Measurements from ENCODE around the gene TAF4.

Gene TAF4

DNA sequence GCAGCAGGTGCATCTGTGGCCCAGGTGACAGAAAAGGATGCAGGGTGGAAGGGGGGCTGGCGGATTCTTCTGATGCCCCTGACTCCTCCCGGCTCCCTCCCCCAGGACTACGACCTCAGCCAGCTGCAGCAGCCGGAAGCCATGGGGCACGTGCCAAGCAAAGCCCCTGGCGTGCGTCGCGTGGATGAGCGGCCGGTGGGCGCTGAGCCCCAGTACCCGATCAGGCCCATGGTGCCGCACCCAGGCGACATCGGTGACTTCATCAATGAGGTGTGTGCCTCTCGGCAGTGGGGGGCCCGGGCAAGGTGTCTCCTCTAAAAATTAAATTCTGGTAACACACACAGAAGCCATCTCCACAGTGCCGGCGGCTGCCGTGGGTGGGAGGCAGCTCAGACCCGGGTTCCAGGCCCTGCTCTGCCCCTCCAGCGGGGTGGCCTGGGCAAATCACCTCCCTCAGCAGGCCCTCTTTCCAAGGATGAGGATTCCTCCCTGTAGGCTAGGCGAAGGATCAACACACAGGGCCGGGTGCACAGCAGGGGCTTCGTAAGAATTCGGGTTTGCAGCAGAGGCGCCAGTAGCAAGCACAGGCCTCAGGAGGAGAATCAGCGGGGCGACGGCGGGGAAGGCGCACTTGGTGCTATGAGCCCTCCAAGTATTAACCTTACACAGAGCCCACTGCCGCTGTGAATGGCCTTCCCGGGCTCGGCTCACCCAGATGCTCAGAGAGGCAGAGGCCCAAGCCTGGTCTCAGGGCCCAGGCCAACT, 131.5 kb downstream of the TAF4 start:
- DNase-seq (ENCODE audit: low read depth): no peak
- TF ChIP-seq, protein P1, sequence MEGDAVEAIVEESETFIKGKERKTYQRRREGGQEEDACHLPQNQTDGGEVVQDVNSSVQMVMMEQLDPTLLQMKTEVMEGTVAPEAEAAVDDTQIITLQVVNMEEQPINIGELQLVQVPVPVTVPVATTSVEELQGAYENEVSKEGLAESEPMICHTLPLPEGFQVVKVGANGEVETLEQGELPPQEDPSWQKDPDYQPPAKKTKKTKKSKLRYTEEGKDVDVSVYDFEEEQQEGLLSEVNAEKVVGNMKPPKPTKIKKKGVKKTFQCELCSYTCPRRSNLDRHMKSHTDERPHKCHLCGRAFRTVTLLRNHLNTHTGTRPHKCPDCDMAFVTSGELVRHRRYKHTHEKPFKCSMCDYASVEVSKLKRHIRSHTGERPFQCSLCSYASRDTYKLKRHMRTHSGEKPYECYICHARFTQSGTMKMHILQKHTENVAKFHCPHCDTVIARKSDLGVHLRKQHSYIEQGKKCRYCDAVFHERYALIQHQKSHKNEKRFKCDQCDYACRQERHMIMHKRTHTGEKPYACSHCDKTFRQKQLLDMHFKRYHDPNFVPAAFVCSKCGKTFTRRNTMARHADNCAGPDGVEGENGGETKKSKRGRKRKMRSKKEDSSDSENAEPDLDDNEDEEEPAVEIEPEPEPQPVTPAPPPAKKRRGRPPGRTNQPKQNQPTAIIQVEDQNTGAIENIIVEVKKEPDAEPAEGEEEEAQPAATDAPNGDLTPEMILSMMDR (IDR thresholded peaks at IDR 0.05; ENCODE audit: insufficient read depth, low read depth, low read length, missing control alignments): no peak
- no peak overlapping the region for H3K4me3 ChIP-seq (ENCODE audit: low read depth, low read length)

DNA sequence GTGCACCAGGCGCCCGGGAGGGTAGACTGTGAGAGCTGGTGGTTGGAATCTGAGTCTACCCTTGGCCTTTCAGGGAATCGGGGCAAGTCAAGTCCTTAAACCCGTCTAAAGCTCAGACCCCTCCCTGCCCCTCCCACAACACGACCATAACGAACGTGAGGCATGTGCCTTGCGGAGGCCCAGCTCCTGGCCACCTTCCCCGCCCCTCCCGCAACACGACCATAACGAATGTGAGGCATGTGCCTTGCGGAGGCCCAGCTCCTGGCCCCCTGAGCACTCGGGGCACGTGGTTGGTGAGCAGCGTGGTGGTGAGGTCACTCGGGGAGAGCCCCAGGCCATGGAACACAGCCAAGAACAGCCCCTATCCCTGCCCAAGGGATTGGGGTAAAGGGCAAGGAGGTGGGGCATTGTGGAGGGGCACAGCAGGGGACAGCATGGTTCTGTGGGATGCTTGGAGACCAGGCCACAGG, 132.2 kb downstream of the TAF4 start:
- TF ChIP-seq, protein P1 (IDR thresholded peaks at IDR 0.05; ENCODE audit: insufficient read depth, low read depth, low read length, missing control alignments): no peak
- H3K4me3 ChIP-seq (ENCODE audit: low read depth, low read length): no peak overlapping the region
- no peak for DNase-seq (ENCODE audit: low read depth)

DNA sequence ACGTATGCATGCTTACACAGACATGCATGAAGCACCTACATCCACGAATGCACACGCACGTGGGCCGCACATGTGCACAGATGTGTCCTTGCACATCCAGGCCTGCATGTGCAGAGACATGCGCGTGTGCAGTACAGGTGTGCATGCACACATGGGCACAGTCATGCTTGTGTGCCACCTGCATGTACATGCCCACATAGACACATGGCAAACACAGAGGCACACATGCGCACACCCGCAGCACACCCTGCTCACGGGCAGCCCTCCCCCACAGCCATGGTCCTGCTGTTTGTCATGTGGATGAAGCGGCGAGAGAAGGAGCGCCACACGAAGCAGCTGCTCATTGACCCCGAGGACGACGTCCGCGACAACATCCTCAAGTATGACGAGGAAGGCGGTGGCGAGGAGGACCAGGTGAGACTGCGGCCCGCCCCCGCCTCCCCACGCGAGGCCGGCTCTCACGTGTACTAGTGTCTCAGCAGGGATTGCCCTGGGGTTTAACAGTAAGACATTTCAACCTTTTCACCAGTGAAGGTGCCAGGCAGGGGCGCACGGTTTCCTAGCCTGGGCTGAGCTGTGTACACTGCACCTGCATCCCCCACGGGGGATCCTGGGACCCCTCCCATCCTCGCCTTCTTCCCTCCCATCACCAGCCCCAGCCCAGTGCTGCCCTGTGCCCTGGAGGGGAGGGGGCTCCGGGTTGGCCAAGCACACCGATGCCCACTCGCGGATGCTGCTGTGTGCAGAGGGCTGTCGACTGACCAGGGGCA, 132.8 kb downstream of the TAF4 start:
- TF ChIP-seq, protein P1 (IDR thresholded peaks at IDR 0.05; ENCODE audit: insufficient read depth, low read depth, low read length, missing control alignments): no peak
- no peak for DNase-seq (ENCODE audit: low read depth)
- H3K4me3 ChIP-seq (ENCODE audit: low read depth, low read length): no peak overlapping the region

- TF ChIP-seq, protein P1 (IDR thresholded peaks at IDR 0.05; ENCODE audit: insufficient read depth, low read depth, low read length, missing control alignments): no peak
- DNase-seq (ENCODE audit: low read depth): no peak
Observed at GRCh38 chr20:61932199-61932592, 133.5 kb downstream of the TAF4 start.

GRCh38 chr20:61931476-61932198, 134.0 kb downstream of the TAF4 start:
- no peak for DNase-seq (ENCODE audit: low read depth)

More at GRCh38 chr20:61932199-61932592, 133.5 kb downstream of the TAF4 start:
- no peak overlapping the region for H3K4me3 ChIP-seq (ENCODE audit: low read depth, low read length)

DNA sequence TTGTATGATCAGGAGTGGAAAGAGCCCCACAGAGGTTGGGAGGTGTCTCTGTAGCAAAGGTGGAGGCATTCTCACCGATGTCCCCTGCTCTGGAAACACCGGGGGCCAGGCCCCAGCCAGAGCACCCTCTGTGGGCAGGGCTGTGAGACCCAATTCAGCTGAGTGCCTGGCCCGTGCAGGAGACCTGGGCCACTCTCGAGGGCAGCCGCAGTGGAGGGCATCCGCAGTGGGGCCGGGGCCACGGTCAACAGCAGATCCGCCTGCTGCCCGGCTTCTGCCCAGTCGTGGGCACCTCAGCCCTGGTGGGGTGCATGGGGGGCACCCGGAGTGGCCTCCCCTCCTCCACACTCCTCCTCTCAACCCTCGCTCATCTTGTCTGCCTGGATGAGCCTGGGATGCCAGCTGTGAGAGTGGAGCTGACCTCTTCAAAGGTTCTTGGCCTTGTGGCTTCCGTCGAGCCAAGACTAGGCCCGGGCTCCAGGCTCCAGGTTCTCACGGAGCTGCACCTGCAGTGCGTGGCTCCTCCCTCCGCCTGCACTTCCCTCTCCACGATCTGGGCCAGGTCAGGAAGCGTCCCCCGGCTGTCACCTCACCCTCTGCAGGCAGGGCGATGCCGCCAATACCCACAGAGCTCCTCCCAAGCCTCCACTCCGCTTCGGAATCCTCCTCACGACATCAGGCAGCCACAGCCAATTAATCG, 134.8 kb downstream of the TAF4 start:
- no peak for DNase-seq (ENCODE audit: low read depth)
- TF ChIP-seq, protein P1 (IDR thresholded peaks at IDR 0.05; ENCODE audit: insufficient read depth, low read depth, low read length, missing control alignments): no peak
- no peak overlapping the region for H3K4me3 ChIP-seq (ENCODE audit: low read depth, low read length)

More at GRCh38 chr20:61931476-61932198, 134.0 kb downstream of the TAF4 start:
- H3K4me3 ChIP-seq (ENCODE audit: low read depth, low read length): no peak overlapping the region
- TF ChIP-seq, protein P1 (IDR thresholded peaks at IDR 0.05; ENCODE audit: insufficient read depth, low read depth, low read length, missing control alignments): no peak

All from GM12865 (cell line).